Kidney tubule cell (primary cell): ENCODE results near the gene TYRP1.
"Not testable (repeated sequence)": the region's sequence is repeated elsewhere in the genome, so short reads cannot be mapped to it uniquely, and the experiment has no call there.

Source experiments
- DNase-seq: peaks from one replicate; pipeline ENCODE4 v3.0.0-alpha.2; 2018; ENCODE audit warnings: low spot score

Gene TYRP1

GRCh38 chr9:12693141-12693540, at the start of gene TYRP1:
TYRP1 (plus strand) TSS chr9:12693385; CDS start chr9:12693997, 612 bp downstream.
- no peak for DNase-seq

DNA sequence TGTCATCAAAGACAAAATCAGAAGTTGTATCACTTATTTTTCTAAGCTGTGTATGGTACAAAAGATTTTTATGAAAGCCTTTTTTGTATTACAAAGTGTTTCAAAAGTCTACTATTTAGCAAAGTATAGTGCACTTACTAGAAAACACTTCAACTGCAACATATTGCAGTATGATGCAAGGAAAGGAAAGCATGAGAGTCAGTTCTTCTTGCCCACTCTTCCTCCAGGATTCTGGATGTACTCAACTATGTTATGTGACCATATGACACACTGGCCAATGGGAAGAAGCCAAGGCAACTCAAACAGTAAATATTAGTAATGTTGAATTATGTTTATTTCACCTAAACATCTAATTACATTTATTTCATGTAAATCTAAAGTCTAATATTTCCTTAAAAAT, 49.5 kb upstream of the TYRP1 start:
- no peak for DNase-seq

DNA sequence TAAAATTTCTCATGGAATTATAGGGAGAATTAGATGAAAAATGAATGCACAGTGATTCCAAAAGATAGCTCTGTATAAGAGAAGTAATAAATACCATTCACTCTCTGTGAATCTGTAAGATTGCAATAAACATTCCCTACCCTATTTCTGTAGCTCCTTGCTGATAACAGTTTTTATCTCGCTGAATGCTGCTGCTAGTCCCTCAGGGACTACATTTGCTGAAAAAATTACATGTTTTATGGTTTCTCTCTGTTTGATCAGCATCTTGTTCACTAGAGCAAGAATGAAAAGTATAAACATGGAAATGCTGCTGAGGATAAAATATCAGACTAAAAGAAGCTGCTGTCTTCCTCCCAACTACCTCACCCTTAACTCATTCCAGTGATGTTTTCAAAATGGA, 44.3 kb upstream of the TYRP1 start:
- DNase-seq: no peak

GRCh38 chr9:12651125-12651524, 42.1 kb upstream of the TYRP1 start:
- DNase-seq: no peak

DNA sequence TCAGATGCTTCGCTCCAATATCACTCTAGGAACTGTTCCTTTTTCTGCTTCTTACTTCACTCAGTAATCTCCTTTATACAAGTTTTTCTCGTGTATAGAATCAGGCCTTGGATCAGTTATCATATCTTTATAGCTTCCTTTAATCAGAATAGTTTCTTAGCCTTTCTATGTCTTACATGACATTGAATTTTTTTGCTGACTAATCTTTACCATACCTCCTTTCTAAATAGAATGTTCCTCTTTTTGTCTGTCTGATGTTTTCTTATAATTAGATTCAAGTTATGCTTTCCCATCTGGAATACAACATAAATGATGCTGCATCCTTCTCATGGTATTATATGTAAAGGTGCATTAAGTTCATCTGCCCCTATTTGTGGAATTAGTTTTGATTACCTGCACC, 40.2 kb upstream of the TYRP1 start:
- DNase-seq: no peak

DNA sequence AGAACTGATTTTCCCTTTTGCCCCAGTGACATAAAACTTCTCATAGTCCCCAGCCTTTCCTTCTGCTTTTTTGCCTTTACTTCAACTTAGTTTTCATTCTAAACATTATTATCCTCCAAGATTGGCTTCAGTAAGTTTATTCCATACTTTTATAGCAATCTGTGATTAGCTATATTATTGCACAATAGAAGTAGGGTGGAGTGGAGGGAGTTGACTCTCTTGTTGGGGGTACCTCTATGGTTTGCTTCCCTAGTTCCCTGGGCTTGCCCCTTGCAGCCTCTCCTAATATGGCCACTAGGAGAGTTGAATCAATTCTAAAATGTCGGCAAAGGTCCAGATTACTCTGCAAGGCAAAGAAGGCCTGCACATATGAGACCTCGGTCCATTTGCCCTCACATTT, 36.4 kb upstream of the TYRP1 start:
- no peak for DNase-seq

- DNase-seq: no peak
These were observed 36.0 kb upstream of the TYRP1 start for GRCh38 chr9:12657233-12657632.

DNA sequence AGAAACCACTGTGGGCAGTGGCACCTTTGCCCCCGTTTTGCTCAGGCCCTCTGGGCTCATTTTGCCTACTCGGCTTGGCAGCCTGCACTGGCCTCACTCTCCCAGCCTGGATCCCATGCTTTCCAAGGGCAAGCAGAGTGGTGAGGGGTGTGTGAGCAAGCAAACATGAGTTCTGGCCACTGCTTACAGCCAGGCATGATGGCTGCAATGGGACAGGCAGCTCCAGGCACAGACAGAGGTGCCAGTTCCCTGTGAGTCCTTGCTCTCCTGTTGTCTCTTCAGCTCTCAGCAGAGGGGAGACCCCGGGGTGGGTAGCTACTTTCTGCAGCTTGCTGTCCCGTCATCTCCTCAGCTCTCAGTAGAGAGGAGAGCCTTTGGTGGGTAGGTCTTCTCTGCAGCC, 35.2 kb upstream of the TYRP1 start:
- DNase-seq: no peak

- DNase-seq: no peak
These were observed 34.5 kb upstream of the TYRP1 start for GRCh38 chr9:12658531-12659209.

DNA sequence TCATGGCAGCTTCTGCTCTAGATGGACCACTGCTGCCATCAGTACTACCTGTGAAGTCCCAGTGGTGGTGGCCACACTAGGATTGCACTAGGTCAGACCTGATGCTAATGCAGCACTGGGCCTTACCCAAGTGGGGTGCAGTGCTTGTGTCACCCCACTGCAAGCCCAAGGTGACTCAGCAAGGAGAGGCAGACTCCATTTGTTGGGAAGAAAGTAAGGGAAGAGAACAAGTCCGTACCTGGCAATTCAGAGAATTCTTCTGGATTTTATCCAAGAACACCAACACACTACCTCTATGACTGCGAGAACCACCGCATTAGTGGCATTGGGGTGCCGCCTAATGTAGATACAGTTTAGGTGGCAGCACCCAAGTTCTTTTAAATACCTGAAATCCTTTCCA, 34.0 kb upstream of the TYRP1 start:
- no peak for DNase-seq

- no peak for DNase-seq
These were observed 26.4 kb upstream of the TYRP1 start for GRCh38 chr9:12666813-12667212.

DNA sequence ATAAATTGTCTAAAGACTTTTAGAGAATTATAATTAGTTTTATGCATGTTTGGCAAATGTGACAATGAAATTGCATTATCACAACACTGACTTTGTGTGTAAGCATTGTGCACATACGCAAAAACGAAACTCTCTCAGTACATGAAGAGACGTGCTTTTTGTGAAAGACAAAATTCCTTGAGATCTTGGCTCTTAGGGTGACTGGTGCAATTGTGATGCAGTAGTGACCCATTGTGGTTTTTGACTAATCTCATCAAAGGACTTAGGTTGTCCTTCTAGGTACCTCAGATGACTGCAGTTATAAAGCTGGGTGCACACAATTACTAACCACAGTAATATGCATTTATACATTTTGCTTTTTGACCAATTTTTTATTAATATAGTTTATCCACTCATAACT, 25.3 kb upstream of the TYRP1 start:
- no peak for DNase-seq

DNA sequence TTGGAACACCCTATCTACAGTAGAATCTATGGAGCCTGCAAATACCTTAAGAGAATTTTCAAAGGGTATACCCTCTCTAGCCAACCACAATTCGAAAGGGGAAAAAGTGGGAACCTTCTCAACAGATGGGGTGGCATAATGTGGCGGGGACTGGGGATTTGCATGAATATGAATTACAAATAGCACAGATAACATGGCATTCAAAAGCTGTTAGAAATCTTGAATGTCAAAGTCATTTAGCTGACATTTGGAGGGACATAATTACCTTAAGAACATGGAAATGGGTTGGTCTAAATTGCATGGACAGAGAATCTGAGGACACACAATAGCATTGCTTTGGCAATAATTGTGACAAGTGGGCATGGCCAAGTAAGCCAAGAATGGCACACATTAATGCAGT, 23.2 kb upstream of the TYRP1 start:
- no peak for DNase-seq

- DNase-seq: no peak
These were observed 18.2 kb upstream of the TYRP1 start for GRCh38 chr9:12674961-12675360.

DNA sequence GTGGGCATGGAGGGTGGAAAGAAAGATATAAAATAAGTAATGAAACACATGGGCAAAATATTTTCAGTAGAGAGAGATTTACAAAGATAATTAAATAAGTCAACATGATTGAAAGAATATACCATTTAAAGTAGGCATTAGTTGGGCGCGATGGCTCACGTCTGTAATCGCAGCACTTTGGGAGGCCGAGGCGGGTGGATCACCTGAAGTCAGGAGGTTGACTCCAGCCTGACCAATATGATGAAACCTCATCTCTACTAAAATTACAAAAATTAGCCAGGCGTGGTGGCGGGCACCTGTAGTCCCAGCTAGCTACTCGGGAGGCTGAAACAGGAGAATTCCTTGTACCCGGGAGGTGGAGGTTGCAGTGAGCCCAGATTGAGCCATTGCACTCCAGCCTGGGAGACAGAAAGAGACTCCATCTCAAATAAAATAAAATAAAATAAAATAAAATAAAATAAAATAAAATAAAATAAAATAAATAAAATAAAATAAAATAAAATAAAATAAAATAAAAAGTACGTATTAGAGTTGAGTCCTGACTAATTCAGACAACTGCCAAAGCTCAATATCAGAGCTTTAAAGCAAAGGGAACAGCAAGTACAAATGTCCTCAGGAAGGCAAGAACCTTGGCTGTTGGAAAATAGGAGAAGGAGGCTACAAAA, 15.6 kb upstream of the TYRP1 start:
- DNase-seq: not testable (repeated sequence)

DNA sequence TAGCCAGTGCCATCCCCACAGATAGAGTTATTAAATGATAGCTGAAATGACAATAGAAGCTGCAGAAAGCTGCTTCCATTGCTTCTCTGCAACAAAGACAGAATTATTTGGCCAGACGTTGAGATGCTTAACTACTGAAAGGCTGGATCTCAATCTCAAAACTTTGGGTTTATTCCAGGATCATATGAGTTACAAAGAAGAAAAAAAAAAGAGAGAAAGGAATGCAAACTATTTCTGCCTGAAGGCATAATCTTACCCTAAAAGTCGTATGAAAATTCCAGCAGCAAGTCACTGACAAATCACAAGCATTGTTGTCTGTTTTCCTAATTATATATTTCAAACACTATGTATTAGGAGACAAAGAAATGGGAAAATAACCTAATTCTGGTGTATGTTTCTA, 12.8 kb upstream of the TYRP1 start:
- peak; percentile 10 for DNase-seq

DNA sequence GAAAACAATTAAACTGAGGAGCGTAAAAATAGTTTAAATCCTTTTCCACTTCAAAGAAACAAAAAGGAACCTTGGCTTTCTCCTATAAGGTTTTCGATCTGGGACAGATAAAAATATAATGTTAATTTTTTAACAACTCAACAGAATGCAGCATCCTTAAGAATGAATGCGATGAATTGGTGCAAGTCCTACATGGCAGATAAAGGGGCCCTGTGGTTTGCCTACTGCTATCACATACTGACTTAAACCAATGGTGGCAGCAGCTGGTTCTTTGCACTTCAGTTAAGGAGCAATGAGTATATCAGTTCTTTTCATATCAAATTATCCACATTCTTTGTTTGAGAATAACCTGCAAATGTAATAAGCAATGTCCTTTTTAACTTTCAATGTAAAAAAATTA, 12.4 kb upstream of the TYRP1 start:
- no peak for DNase-seq

DNA sequence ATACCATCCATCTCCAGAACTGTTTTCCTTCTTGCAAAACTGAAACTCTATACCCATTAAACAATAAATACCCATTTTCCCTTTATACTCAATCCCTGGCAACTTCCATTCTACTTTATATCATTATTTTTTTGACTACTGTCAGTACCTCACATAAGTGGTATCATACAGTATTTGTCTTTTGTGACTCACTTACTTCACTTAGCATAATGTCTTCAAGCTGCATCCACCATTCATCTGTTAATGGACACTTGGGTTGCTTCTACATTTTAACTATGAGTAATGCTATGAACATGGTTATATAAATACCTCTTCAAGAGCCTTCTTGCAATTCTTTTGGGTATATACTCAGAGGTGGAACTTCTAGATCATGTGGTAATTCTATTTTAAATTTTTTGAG, 11.6 kb upstream of the TYRP1 start:
- peak; percentile 62 for DNase-seq

DNA sequence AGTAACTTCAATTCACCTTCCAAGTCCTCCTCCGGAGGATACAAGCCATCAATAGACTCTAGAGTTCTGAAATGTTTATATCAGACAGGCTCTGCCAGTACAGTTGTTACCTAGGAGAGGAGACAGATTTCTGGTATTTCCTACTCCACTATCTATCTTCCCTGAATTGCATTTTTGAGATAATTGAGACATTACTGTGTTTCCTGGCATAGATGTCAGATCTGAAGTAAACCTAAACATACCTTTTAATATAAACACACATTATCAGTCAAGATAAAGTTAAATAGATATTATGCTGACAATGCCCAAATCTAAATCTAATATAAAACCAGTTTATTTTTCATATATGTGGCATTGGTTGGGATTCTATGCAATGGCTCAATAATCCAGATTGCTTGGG, 8.2 kb upstream of the TYRP1 start:
- DNase-seq: peak; percentile 4

GRCh38 chr9:12689233-12689632, 4.0 kb upstream of the TYRP1 start:
- DNase-seq: no peak

GRCh38 chr9:12694013-12694412, 828 bp downstream of the TYRP1 start:
- no peak for DNase-seq

GRCh38 chr9:12695474-12695873, 2.3 kb downstream of the TYRP1 start:
- no peak for DNase-seq

DNA sequence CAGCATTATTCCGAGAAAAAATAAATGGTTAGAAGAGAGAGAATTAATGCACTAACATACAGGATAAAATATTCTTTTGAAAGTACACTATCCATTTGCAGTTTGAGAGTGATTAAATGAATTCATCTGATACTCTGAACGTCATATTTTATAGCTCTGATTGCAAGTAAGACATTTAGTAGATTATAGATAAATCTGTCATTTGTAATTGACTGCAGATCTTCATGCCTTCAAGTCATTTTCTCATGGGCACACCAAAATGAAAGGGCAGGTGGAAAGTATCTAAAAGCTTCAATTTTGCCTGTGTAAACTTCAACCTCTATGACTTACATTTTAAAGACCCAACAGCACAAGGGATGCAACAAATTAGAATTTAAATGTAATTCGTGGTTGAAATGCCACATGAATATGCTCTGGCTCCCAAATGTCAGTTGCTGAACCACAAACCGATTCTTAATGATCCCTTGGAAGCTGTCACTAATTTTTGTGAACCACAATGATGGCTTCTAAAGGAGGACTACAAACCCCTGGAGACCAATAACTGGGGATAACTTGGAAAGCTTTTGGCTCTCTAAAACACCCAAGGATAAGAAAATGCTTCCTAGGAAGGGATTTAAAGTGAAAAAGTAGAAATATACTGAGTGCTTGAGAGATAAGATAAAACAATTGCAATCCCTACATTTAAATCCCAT, 3.9 kb downstream of the TYRP1 start:
- DNase-seq: no peak

GRCh38 chr9:12697719-12698118, 4.5 kb downstream of the TYRP1 start:
- DNase-seq: no peak
